ENCODE results near the gene TCF7L1. TPM values are rescaled to one million over a fixed set of nuclear protein-coding genes. Genes with fewer than 3 reads are reported as not detected.
"Not testable (repeated sequence)": the region's sequence is repeated elsewhere in the genome, so short reads cannot be mapped to it uniquely, and the experiment has no call there.

Gene TCF7L1
- polyA plus RNA-seq, 1 donor from 2014 or later, result not detected

GRCh38 chr2:85329701-85330100 lies 196.5 kb downstream of the TCF7L1 start:
- not testable (repeated sequence) for H4K20me1 ChIP-seq (ENCODE audit: insufficient read depth); H2AFZ ChIP-seq (ENCODE audit: low read depth, low read length); H3K4me3 ChIP-seq (ENCODE audit: low read length); H3K4me2 ChIP-seq (ENCODE audit: low read length); H3K36me3 ChIP-seq (ENCODE audit: insufficient read depth, low read length); H3K27ac ChIP-seq (ENCODE audit: low read length); H3K9me2 ChIP-seq (ENCODE audit: insufficient read depth, low read length); H3F3A ChIP-seq (ENCODE audit: insufficient read depth, low read length, poor library complexity, severe bottlenecking); H3K27me3 ChIP-seq (ENCODE audit: insufficient read depth, low read depth, low read length); H3K9ac ChIP-seq (ENCODE audit: low read length); H3K9me3 ChIP-seq (ENCODE audit: low read length)
- peaks cover 28% of the 10 kb centered on the region for H3K79me2 ChIP-seq (replicated peaks; ENCODE audit: insufficient read depth, low read length)

- Histone ChIP-seq H3K4me2 (ENCODE audit: low read length) (no peak overlapping the region), H3F3A (ENCODE audit: insufficient read depth, low read length, poor library complexity, severe bottlenecking) (no peaks in the 10 kb centered on the region), H3K4me3 (ENCODE audit: low read length) (no peak overlapping the region), H3K9ac (ENCODE audit: low read length) (no peak overlapping the region), H3K27ac (ENCODE audit: low read length) (no peak overlapping the region), H3K9me3 (ENCODE audit: low read length) (no peaks in the 10 kb centered on the region), H3K27me3 (ENCODE audit: insufficient read depth, low read depth, low read length) (no peaks in the 10 kb centered on the region), H4K20me1 (ENCODE audit: insufficient read depth) (no peaks in the 10 kb centered on the region), H3K36me3 (ENCODE audit: insufficient read depth, low read length) (no peaks in the 10 kb centered on the region), H3K9me2 (ENCODE audit: insufficient read depth, low read length) (no peaks in the 10 kb centered on the region), H3K79me2 (replicated peaks; ENCODE audit: insufficient read depth, low read length) (peaks cover 15% of the 10 kb centered on the region), H2AFZ (ENCODE audit: low read depth, low read length) (no peak overlapping the region)
- TF ChIP-seq CTCF (IDR thresholded peaks at IDR 0.05; ENCODE audit: poor library complexity, severe bottlenecking), result no peak
- no peak for TF ChIP-seq TAF1 (IDR thresholded peaks at IDR 0.05; ENCODE audit: low read depth)
- TF ChIP-seq EP300 (conservative IDR thresholded peaks at IDR 0.05; ENCODE audit: poor library complexity, severe bottlenecking), result no peak
- TF ChIP-seq REST (IDR thresholded peaks at IDR 0.05; ENCODE audit: borderline replicate concordance), result no peak
- TF ChIP-seq RAD21 (conservative IDR thresholded peaks at IDR 0.05), result no peak
- no peak for TF ChIP-seq POLR2AphosphoS5 (IDR thresholded peaks at IDR 0.05)
- no peak for TF ChIP-seq SMC3 (conservative IDR thresholded peaks at IDR 0.05; ENCODE audit: poor library complexity)
- TF ChIP-seq EZH2 (IDR thresholded peaks at IDR 0.05; ENCODE audit: borderline replicate concordance, insufficient read depth, low read length, poor library complexity, severe bottlenecking), result no peak
- no peak for TF ChIP-seq MXI1 (conservative IDR thresholded peaks at IDR 0.05; ENCODE audit: poor library complexity, severe bottlenecking)
Observed at GRCh38 chr2:85330839-85331636, 197.8 kb downstream of the TCF7L1 start.

GRCh38 chr2:85333877-85334276 lies 200.7 kb downstream of the TCF7L1 start:
- not testable (repeated sequence) for H3K27ac ChIP-seq (ENCODE audit: low read length); H3K79me2 ChIP-seq (replicated peaks; ENCODE audit: insufficient read depth, low read length); H4K20me1 ChIP-seq (ENCODE audit: insufficient read depth); H3K9me3 ChIP-seq (ENCODE audit: low read length); H3K4me3 ChIP-seq (ENCODE audit: low read length); H2AFZ ChIP-seq (ENCODE audit: low read depth, low read length); H3K4me2 ChIP-seq (ENCODE audit: low read length); H3K27me3 ChIP-seq (ENCODE audit: insufficient read depth, low read depth, low read length); H3F3A ChIP-seq (ENCODE audit: insufficient read depth, low read length, poor library complexity, severe bottlenecking); H3K9me2 ChIP-seq (ENCODE audit: insufficient read depth, low read length); H3K36me3 ChIP-seq (ENCODE audit: insufficient read depth, low read length); H3K9ac ChIP-seq (ENCODE audit: low read length)
